HG03342 (cell line): ENCODE data around the gene SLC44A1.

ENCODE experiments used
- ATAC-seq: cut with Tn5 transposase; IDR thresholded peaks from one replicate; pipeline ENCODE4 v1.9.1; 2021; ENCODE audit warnings: mild to moderate bottlenecking, moderate library complexity; ENCODE audit not compliant: unreplicated experiment

Gene SLC44A1

GRCh38 chr9:105419816-105420597 is 175.6 kb downstream of the SLC44A1 start:
- ATAC-seq = no peak

- ATAC-seq = no peak
Measured at GRCh38 chr9:105421154-105421553, 176.7 kb downstream of the SLC44A1 start.

- ATAC-seq = no peak
Measured at GRCh38 chr9:105421864-105422263, 177.4 kb downstream of the SLC44A1 start.

GRCh38 chr9:105425816-105426433 is 181.5 kb downstream of the SLC44A1 start:
- peak; percentile 72 for ATAC-seq

- ATAC-seq = no peak
Measured at GRCh38 chr9:105426657-105427056, 182.2 kb downstream of the SLC44A1 start.

GRCh38 chr9:105431424-105432246 is 187.2 kb downstream of the SLC44A1 start:
- no peak for ATAC-seq

- ATAC-seq = no peak
Measured at GRCh38 chr9:105432247-105432842, 187.9 kb downstream of the SLC44A1 start.

GRCh38 chr9:105435453-105435852 is 191.0 kb downstream of the SLC44A1 start:
- no peak for ATAC-seq

GRCh38 chr9:105436783-105437182 is 192.3 kb downstream of the SLC44A1 start:
- no peak for ATAC-seq

GRCh38 chr9:105437704-105438103 is 193.3 kb downstream of the SLC44A1 start:
- no peak for ATAC-seq

GRCh38 chr9:105438141-105438806 is 193.8 kb downstream of the SLC44A1 start:
- no peak for ATAC-seq

GRCh38 chr9:105439428-105439827 is 195.0 kb downstream of the SLC44A1 start:
- no peak for ATAC-seq

- no peak for ATAC-seq
Measured at GRCh38 chr9:105441616-105442160, 197.2 kb downstream of the SLC44A1 start.

GRCh38 chr9:105443121-105443520 is 198.7 kb downstream of the SLC44A1 start:
- ATAC-seq = no peak

- ATAC-seq = no peak
Measured at GRCh38 chr9:105444130-105444529, 199.7 kb downstream of the SLC44A1 start.

- ATAC-seq = no peak
Measured at GRCh38 chr9:105445203-105445881, 200.9 kb downstream of the SLC44A1 start.

- no peak for ATAC-seq
Measured at GRCh38 chr9:105447386-105447813, 202.9 kb downstream of the SLC44A1 start.

GRCh38 chr9:105447814-105448812 is 203.7 kb downstream of the SLC44A1 start, which contains the start of gene FSD1L:
FSD1L (plus strand) TSS chr9:105448034; CDS start chr9:105448221, 187 bp downstream.
- ATAC-seq = peak; percentile 94
